GM12878 (cell line): ENCODE data around the gene GRIK4. TPM values are rescaled to one million over a fixed set of nuclear protein-coding genes. Genes with fewer than 3 reads are reported as not detected.
A peak's percentile ranks its signal among the peaks of the same experiment; 100 is the strongest.

ENCODE experiments used
- ATAC-seq: fragments of 200-7000 bp; cut with Tn5 transposase; 3 replicates; pipeline ENCODE4 v1.9.1; 2020; ENCODE audit warnings: mild to moderate bottlenecking, moderate library complexity
- BruUV-seq: library from RNA; stranded (reverse); fragments of 400-500 nt; replicated peaks from 2 replicates; lab custom pipeline; 2021; lab: Mats Ljungman, UMichigan
- CTCF ChIA-PET: fragments of 300-600 bp; sonication (Branson Sonifier 250); formaldehyde crosslinking; extraction: SDS; loops from one replicate; lab custom pipeline; 2021; ENCODE audit warnings: inconsistent platforms; lab: Yijun Ruan, JAX
- POLR2A ChIA-PET: fragments of 350-600 bp; formaldehyde crosslinking; extraction: SDS; loops from one replicate; lab custom pipeline; 2021; ENCODE audit warnings: inconsistent platforms; lab: Charles Lee
- RAD21 ChIA-PET: fragments of 300-600 bp; sonication (Branson Sonifier 250); formaldehyde crosslinking; loops from one replicate; lab custom pipeline; 2023; ENCODE audit warnings: antibody characterized with exemption; ENCODE audit not compliant: unreplicated experiment; lab: Charles Lee
- SMC1A ChIA-PET: fragments of 300-600 bp; sonication (Branson Sonifier 250); formaldehyde crosslinking; loops from one replicate; lab custom pipeline; 2023; ENCODE audit not compliant: unreplicated experiment, uncharacterized antibody; lab: Charles Lee
- DNase-seq: peaks from one replicate; pipeline ENCODE4 v3.0.0-alpha.2; 2011; ENCODE audit warnings: low read depth, low spot score
- FAIRE-seq: peaks from 3 replicates; lab custom pipeline; 2011; peaks lifted over from hg19 to GRCh38; lab: Jason Lieb, UNC
- H2AFZ ChIP-seq: 2 replicates; pipeline ENCODE4 v1.6.0; 2011; ENCODE audit warnings: low read depth, low read length, control low read depth; ENCODE audit not compliant: control insufficient read depth
- H3K27ac ChIP-seq: 2 replicates; pipeline ENCODE4 v1.5.1; 2011; ENCODE audit warnings: control low read depth; ENCODE audit not compliant: control insufficient read depth, insufficient read depth
- H3K27me3 ChIP-seq, 2 experiments: replicated peaks in 1 of 2; 2 replicates each; pipeline versions ENCODE4 v1.6.0 to v1.6.1; 2011; ENCODE audit warnings: low read length in 1 of 2; ENCODE audit not compliant: control insufficient read depth in 2 of 2, insufficient read depth in 2 of 2
- H3K36me3 ChIP-seq, 2 experiments: 2 replicates each; pipeline ENCODE4 v1.5.1; 2011; ENCODE audit warnings: low read length in 1 of 2; ENCODE audit not compliant: control insufficient read depth in 2 of 2, insufficient read depth in 2 of 2
- H3K4me1 ChIP-seq: 2 replicates; pipeline ENCODE4 v1.6.1; 2011; ENCODE audit warnings: mild to moderate bottlenecking, low read length, moderate library complexity, mixed read lengths; ENCODE audit not compliant: control insufficient read depth, insufficient read depth
- H3K4me2 ChIP-seq: 2 replicates; pipeline ENCODE4 v1.6.0; 2011; ENCODE audit warnings: control low read depth; ENCODE audit not compliant: control insufficient read depth, insufficient read depth
- H3K4me3 ChIP-seq: fragments of 200-600 bp; sonication (generic); 2 replicates; pipeline ENCODE4 v1.5.1; 2016
- H3K79me2 ChIP-seq: 2 replicates; pipeline ENCODE4 v1.6.0; 2011; ENCODE audit warnings: low read length; ENCODE audit not compliant: control insufficient read depth, insufficient read depth
- H3K9ac ChIP-seq: 2 replicates; pipeline ENCODE4 v1.8.0; 2011; ENCODE audit warnings: low read length, control low read depth, mixed read lengths; ENCODE audit not compliant: control insufficient read depth, insufficient read depth
- H3K9me3 ChIP-seq: replicated peaks from 3 replicates; pipeline ENCODE4 v1.5.1; 2011; ENCODE audit warnings: mild to moderate bottlenecking, low read length; ENCODE audit not compliant: control insufficient read depth, insufficient read depth
- H4K20me1 ChIP-seq: 2 replicates; pipeline ENCODE4 v1.6.0; 2011; ENCODE audit not compliant: control insufficient read depth, insufficient read depth
- CUX1 ChIP-seq: IDR thresholded peaks from 2 replicates; pipeline ENCODE4 v1.6.1; 2012; ENCODE audit warnings: improper control_type of control experiment, low read depth, low read length; ENCODE audit not compliant: insufficient replicate concordance
- ELK1 ChIP-seq: IDR thresholded peaks from 2 replicates; pipeline ENCODE4 v1.6.1; 2012; ENCODE audit warnings: low read depth, low read length, improper control_type of control experiment
- JUNB ChIP-seq: IDR thresholded peaks from 2 replicates; pipeline ENCODE4 v1.6.1; 2016; ENCODE audit warnings: antibody characterized with exemption, mild to moderate bottlenecking
- KLF5 ChIP-seq: fragments of 450-650 bp; IDR thresholded peaks from 2 replicates; pipeline ENCODE4 v1.6.1; 2014; ENCODE audit warnings: mild to moderate bottlenecking; ENCODE audit not compliant: partially characterized antibody
- MTA2 ChIP-seq: fragments of 450-650 bp; IDR thresholded peaks from 2 replicates; pipeline ENCODE4 v1.6.1; 2016; ENCODE audit warnings: low read depth, mild to moderate bottlenecking, moderate library complexity
- RAD21 ChIP-seq: IDR thresholded peaks from 2 replicates; pipeline ENCODE4 v1.6.1; 2011; ENCODE audit warnings: mild to moderate bottlenecking, low read depth, low read length, moderate library complexity; ENCODE audit not compliant: insufficient read depth
- ZSCAN29 ChIP-seq: fragments of 450-650 bp; IDR thresholded peaks from 2 replicates; pipeline ENCODE4 v1.6.1; 2017; ENCODE audit warnings: mild to moderate bottlenecking, moderate library complexity
- WGBS: methylation state at CpG from one replicate; pipeline ENCODE4 v1.1.6; 2016; ENCODE audit warnings: low lambda C conversion rate; ENCODE audit not compliant: insufficient replicate concordance, insufficient coverage; ENCODE audit errors: missing lambda C conversion rate; 5-methylcytosine and 5-hydroxymethylcytosine counted together
- in situ Hi-C: fragments of 300-500 bp; cut with MboI; formaldehyde crosslinking; loops from 9 replicates; pipeline ENCODE4 v1.14.3; 2018; ENCODE audit warnings: mixed read lengths
- intact Hi-C: fragments of 100-400 bp; cut with micrococcal nuclease; formaldehyde crosslinking; loops from one replicate; pipeline ENCODE4 v1.14.2; 2022; ENCODE audit not compliant: unreplicated experiment
- polyA plus RNA-seq, 11 experiments: library from polyadenylated mRNA; depleted of rRNA in 4 of 11; unstranded in 6 of 11; stranded (reverse) in 5 of 11; fragments of >200 nt; fragmentation: Nextera tagmentation in 4 of 11; fragmentation: Illumina TruSeq in 1 of 11; extraction: Ambion mirVana in 4 of 11; extraction: Trizol in 1 of 11; gene quantifications; 1 replicate in 1 of 11; 2 replicates in 10 of 11; pipeline versions ENCODE4 v1.2.1 to v1.2.3, GENCODE V29; 2011 to 2016; ENCODE audit warnings: inconsistent platforms in 2 of 11, missing spikeins in 2 of 11, low read depth in 1 of 11
- total RNA-seq, 4 experiments: library from RNA; depleted of rRNA in 3 of 4; stranded (reverse); fragments of >200 nt in 3 of 4; fragmentation: Illumina TruSeq in 1 of 4; extraction: Trizol in 1 of 4; gene quantifications; 2 replicates each; pipeline versions ENCODE4 v1.2.1 to v1.2.3, GENCODE V29; 2013 to 2021

GRIK4 gene
- total and polyA plus RNA-seq, 10 of the 15 experiments (the other 5 are each of a cell fraction or from before 2014, with no cell fraction given) = 0.33 to 3.6 (median 0.72) TPM

- TF ChIP-seq CUX1 = peak; percentile 58
- TF ChIP-seq, all 136 proteins: peak for 12
Measured at GRCh38 chr11:120869516-120870011, 358.0 kb downstream of the GRIK4 start (continued).

- FAIRE-seq (no peak), DNase-seq (no peak), ATAC-seq (no peak)
- H3K9ac ChIP-seq = no peak overlapping the region
- no peak overlapping the region for H3K4me2 ChIP-seq
- in situ Hi-C loops = no loop called here
- ChIA-PET CTCF (no interaction called here), POLR2A (no interaction called here), RAD21 (no interaction called here), SMC1A (no interaction called here)
- H4K20me1 ChIP-seq = no peaks in the 10 kb centered on the region
- H3K4me1 ChIP-seq = peaks cover 15% of the 10 kb centered on the region
- no TSS peak for BruUV-seq
- H2AFZ ChIP-seq = no peak overlapping the region
- no peaks in the 10 kb centered on the region for H3K79me2 ChIP-seq
- H3K27me3 ChIP-seq = no peaks in the 10 kb centered on the region
- no peaks in the 10 kb centered on the region for H3K36me3 ChIP-seq
- intact Hi-C loops = no loop called here
- TF ChIP-seq ZSCAN29 = no peak
- TF ChIP-seq JUNB = no peak
- TF ChIP-seq ELK1 = no peak
- TF ChIP-seq RAD21 = no peak
- no peak for TF ChIP-seq KLF5
- TF ChIP-seq MTA2 = no peak
- no peak for TF ChIP-seq CUX1
- WGBS = 37% methylated on average over 6 of the region's 6 CpGs
- no peak overlapping the region for H3K27ac ChIP-seq
- no peaks in the 10 kb centered on the region for H3K9me3 ChIP-seq
- no peak overlapping the region for H3K4me3 ChIP-seq
Measured at GRCh38 chr11:120871194-120871593, 359.6 kb downstream of the GRIK4 start.
